HCT116 (cell line): ENCODE results near the gene IL31RA.

Experiments
- CEBPB ChIP-seq: IDR thresholded peaks from 2 replicates; pipeline ENCODE4 v1.6.1; 2012; ENCODE audit warnings: low read depth
- EGR1 ChIP-seq: IDR thresholded peaks from 2 replicates; pipeline ENCODE4 v1.6.1; 2012; ENCODE audit warnings: low read depth
- JUND ChIP-seq: IDR thresholded peaks from 2 replicates; pipeline ENCODE4 v1.6.1; 2012
- POLR2A ChIP-seq: IDR thresholded peaks from 2 replicates; pipeline ENCODE4 v1.7.0; 2011; ENCODE audit warnings: borderline replicate concordance; ENCODE audit not compliant: insufficient read depth, insufficient read length; ENCODE audit errors: extremely low read depth
- POLR2AphosphoS5 ChIP-seq: IDR thresholded peaks from 2 replicates; pipeline ENCODE4 v1.6.1; 2011; ENCODE audit warnings: mild to moderate bottlenecking, low read depth, low read length, moderate library complexity
- RAD21 ChIP-seq: IDR thresholded peaks from 2 replicates; pipeline ENCODE4 v1.6.1; 2012; ENCODE audit warnings: low read depth, mild to moderate bottlenecking
- SRF ChIP-seq: IDR thresholded peaks from 2 replicates; pipeline ENCODE4 v1.6.1; 2012; ENCODE audit warnings: low read depth
- TCF7L2 ChIP-seq: IDR thresholded peaks from 2 replicates; pipeline ENCODE4 v1.7.0; 2011; ENCODE audit warnings: borderline replicate concordance, inconsistent platforms; ENCODE audit not compliant: insufficient read depth, insufficient read length; ENCODE audit errors: extremely low read depth
- ZNF274 ChIP-seq: fragments of 200-500 bp; sonication (Bioruptor generic); IDR thresholded peaks from 2 replicates; pipeline ENCODE4 v1.6.1; 2014; ENCODE audit warnings: mild to moderate bottlenecking, low read depth, low read length, inconsistent platforms
- TF ChIP-seq, protein P1 (sequence below), 3 experiments: fragments of 200-600 bp in 1 of 3; sonication (generic) in 1 of 3; IDR thresholded peaks in 2 of 3; conservative IDR thresholded peaks in 1 of 3; 2 replicates each; pipeline ENCODE4 v1.5.1; 2012 to 2017; ENCODE audit warnings: low read depth in 2 of 3, low read length in 2 of 3, antibody characterized with exemption in 1 of 3, borderline replicate concordance in 1 of 3, control low read depth in 1 of 3, mild to moderate bottlenecking in 1 of 3, mixed read lengths in 1 of 3, mixed run types in 1 of 3, moderate library complexity in 1 of 3; ENCODE audit not compliant: insufficient read depth in 1 of 3
- TF ChIP-seq, protein P2 (sequence below): IDR thresholded peaks from 2 replicates; pipeline ENCODE4 v1.6.1; 2012
- TF ChIP-seq, protein P3 (sequence below): IDR thresholded peaks from 2 replicates; pipeline ENCODE4 v1.6.1; 2012

DNA sequence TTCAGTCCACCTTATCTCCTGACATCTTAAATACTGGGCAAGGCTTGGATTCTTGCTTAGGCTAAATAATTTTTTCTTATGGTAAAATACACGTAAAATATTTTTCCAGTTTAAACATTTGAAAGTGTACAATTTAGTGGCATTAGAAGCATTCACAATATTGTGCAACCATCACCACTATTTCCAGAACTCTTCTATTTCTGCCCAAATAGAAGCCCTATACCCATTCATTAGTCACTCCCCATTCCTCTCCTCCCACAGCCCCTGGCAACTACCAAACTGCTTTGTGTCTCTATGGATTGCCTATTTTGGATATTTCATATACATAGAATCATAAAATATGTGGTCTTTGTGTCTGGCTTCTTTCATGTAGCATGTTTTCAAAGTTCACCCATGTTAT lies 57.6 kb downstream of the IL31RA start:
- no peak for TF ChIP-seq RAD21
- TF ChIP-seq, protein P1, sequence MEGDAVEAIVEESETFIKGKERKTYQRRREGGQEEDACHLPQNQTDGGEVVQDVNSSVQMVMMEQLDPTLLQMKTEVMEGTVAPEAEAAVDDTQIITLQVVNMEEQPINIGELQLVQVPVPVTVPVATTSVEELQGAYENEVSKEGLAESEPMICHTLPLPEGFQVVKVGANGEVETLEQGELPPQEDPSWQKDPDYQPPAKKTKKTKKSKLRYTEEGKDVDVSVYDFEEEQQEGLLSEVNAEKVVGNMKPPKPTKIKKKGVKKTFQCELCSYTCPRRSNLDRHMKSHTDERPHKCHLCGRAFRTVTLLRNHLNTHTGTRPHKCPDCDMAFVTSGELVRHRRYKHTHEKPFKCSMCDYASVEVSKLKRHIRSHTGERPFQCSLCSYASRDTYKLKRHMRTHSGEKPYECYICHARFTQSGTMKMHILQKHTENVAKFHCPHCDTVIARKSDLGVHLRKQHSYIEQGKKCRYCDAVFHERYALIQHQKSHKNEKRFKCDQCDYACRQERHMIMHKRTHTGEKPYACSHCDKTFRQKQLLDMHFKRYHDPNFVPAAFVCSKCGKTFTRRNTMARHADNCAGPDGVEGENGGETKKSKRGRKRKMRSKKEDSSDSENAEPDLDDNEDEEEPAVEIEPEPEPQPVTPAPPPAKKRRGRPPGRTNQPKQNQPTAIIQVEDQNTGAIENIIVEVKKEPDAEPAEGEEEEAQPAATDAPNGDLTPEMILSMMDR (IDR thresholded peaks at IDR 0.05 in 2 of 3, conservative IDR thresholded peaks at IDR 0.05 in 1 of 3; ENCODE audit: borderline replicate concordance in 1 of 3, insufficient read depth in 1 of 3, low read depth in 2 of 3, low read length in 2 of 3) = no peak
- TF ChIP-seq POLR2A = no peak
- TF ChIP-seq, protein P2, sequence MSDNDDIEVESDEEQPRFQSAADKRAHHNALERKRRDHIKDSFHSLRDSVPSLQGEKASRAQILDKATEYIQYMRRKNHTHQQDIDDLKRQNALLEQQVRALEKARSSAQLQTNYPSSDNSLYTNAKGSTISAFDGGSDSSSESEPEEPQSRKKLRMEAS = no peak
- TF ChIP-seq EGR1 = no peak
- TF ChIP-seq, protein P3, sequence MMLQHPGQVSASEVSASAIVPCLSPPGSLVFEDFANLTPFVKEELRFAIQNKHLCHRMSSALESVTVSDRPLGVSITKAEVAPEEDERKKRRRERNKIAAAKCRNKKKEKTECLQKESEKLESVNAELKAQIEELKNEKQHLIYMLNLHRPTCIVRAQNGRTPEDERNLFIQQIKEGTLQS = no peak
- TF ChIP-seq ZNF274 = no peak
- no peak for TF ChIP-seq JUND
- TF ChIP-seq CEBPB = no peak
- TF ChIP-seq SRF = no peak
- TF ChIP-seq POLR2AphosphoS5 = no peak
- no peak for TF ChIP-seq TCF7L2
